Muscle layer of duodenum (tissue), 2 donors: ENCODE measurements around the gene MRPL20.
A peak's percentile ranks its signal among the peaks of the same experiment; 100 is the strongest.
"Not testable (repeated sequence)": the region's sequence is repeated elsewhere in the genome, so short reads cannot be mapped to it uniquely, and the experiment has no call there.

Experiments
- H3K27ac ChIP-seq: one replicate; pipeline ENCODE4 v1.7.0; 2013; ENCODE audit warnings: mild to moderate bottlenecking, low read length
- H3K27me3 ChIP-seq: one replicate; pipeline ENCODE4 v1.7.0; 2013; ENCODE audit warnings: low read depth, mild to moderate bottlenecking, control low read depth, low read length
- H3K36me3 ChIP-seq, 2 donors: one replicate each; pipeline ENCODE4 v1.7.0; 2013; ENCODE audit warnings: low read length in 2 of 2, control low read depth in 1 of 2, mild to moderate bottlenecking in 1 of 2; ENCODE audit not compliant: insufficient read depth in 2 of 2, control insufficient read depth in 1 of 2
- H3K4me1 ChIP-seq, 2 donors: one replicate each; pipeline ENCODE4 v1.7.0; 2013; ENCODE audit warnings: low read length in 2 of 2, mild to moderate bottlenecking in 2 of 2, control low read depth in 1 of 2, moderate library complexity in 1 of 2; ENCODE audit not compliant: insufficient read depth in 2 of 2, control insufficient read depth in 1 of 2
- H3K4me3 ChIP-seq, 2 donors: one replicate each; pipeline ENCODE4 v1.7.0; 2013; ENCODE audit warnings: low read length in 2 of 2, low read depth in 1 of 2, mild to moderate bottlenecking in 1 of 2
- H3K9me3 ChIP-seq, 2 donors: one replicate each; pipeline ENCODE4 v1.7.0; 2013; ENCODE audit warnings: low read length in 2 of 2, control low read depth in 1 of 2, mild to moderate bottlenecking in 1 of 2; ENCODE audit not compliant: control insufficient read depth in 1 of 2
- donor health status: healthy.

The MRPL20 gene

DNA sequence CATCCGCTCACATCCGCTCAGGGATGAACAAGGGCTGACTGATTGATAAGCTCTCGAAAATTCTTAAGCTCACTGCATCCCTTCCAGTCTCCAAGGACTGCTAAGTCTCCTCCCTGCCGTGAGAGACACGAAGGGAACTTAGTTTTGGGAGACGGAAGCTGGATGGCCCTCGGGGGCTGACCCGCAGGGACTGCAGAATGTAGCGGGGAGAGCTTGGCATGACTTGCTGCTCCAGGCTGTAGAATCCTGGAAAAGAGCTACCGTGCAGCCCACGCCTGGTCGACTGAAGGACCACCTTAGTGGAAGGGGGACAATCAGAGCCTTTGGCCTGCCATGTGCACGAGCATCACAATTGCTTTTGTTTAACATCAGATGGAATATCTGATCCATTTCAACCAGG, 8.7 kb upstream of the MRPL20 start:
- H3K27ac ChIP-seq, result no peak overlapping the region
- H3K36me3 ChIP-seq, result no peaks in the 10 kb centered on the region
- no peaks in the 10 kb centered on the region for H3K27me3 ChIP-seq
- H3K9me3 ChIP-seq, result no peaks in the 10 kb centered on the region
- peaks cover 0 to 8% of the 10 kb centered on the region in 2 donors for H3K4me1 ChIP-seq
- no peak overlapping the region for H3K4me3 ChIP-seq

DNA sequence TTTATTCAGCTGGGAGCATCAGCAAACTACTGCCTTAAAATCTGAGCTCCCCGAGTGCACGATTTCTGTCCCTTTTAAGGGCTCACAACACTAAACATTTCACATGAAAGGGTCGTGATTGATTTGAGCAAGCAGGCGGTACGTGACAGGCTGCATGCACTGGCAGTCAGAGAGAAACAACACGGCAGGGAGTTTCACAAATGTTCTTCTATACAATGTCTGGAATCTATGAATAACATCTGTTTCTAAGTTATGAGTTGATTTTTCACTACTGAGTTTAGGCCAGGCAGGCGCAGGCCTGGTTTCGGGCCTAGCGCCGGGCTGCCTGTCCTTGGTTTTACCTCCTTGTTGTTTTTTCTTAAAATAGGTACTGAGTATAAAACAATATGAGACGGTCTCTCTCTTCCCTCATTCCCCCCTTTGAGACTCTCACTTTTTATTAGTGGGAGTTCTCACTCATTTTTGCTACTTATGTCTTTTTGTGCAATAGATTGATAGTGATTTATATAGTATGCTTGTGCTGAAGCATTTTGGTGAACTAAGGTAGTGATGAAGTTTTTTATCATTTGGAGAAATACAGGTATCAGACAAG, 5.3 kb upstream of the MRPL20 start:
- H3K4me3 ChIP-seq, H3K9me3 ChIP-seq, H3K27ac ChIP-seq, H3K36me3 ChIP-seq, H3K27me3 ChIP-seq: not testable (repeated sequence)
- H3K4me1 ChIP-seq, result peaks cover 4 to 14% of the 10 kb centered on the region in 2 donors

DNA sequence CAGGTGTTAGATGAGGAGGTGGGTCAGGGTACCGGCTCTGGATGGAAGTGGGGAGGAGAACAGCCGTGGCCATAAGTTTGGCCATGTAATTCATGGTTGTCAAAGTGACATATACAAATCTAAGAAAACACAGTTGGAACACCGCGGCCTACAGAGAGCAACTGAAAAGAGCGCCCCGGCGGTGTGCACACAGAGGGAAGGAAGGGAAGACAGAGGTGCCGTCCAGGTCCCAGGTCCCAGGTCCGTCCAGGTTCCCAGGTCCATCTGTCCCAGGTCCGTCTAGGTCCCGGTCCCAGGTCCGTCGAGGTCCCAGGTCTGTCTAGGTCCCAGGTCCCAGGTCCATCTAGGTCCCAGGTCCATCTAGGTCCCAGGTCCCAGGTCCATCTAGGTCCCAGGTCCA, 4.5 kb upstream of the MRPL20 start:
- no peaks in the 10 kb centered on the region for H3K27me3 ChIP-seq
- no peak overlapping the region for H3K27ac ChIP-seq
- H3K36me3 ChIP-seq, result no peaks in the 10 kb centered on the region
- H3K4me1 ChIP-seq, result peaks cover 4 to 16% of the 10 kb centered on the region in 2 donors
- no peak overlapping the region for H3K4me3 ChIP-seq
- H3K9me3 ChIP-seq, result no peaks in the 10 kb centered on the region

DNA sequence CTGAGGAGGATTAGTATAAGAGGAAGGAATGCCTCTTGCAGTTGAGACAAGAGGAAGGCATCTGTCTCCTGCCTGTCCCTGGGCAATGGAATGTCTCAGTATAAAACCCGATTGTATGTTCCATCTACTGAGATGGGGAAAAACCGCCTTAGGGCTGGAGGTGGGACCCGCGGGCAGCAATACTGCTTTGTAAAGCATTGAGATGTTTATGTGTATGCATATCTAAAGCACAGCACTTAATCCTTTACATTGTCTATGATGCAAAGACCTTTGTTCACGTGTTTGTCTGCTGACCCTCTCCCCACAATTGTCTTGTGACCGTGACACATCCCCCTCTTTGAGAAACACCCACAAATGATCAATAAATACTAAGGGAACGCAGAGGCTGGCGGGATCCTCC, 3.1 kb upstream of the MRPL20 start:
- H3K4me1 ChIP-seq, result peaks cover 14 to 30% of the 10 kb centered on the region in 2 donors
- H3K27ac ChIP-seq, H3K27me3 ChIP-seq, H3K4me3 ChIP-seq, H3K36me3 ChIP-seq, H3K9me3 ChIP-seq: not testable (repeated sequence)

DNA sequence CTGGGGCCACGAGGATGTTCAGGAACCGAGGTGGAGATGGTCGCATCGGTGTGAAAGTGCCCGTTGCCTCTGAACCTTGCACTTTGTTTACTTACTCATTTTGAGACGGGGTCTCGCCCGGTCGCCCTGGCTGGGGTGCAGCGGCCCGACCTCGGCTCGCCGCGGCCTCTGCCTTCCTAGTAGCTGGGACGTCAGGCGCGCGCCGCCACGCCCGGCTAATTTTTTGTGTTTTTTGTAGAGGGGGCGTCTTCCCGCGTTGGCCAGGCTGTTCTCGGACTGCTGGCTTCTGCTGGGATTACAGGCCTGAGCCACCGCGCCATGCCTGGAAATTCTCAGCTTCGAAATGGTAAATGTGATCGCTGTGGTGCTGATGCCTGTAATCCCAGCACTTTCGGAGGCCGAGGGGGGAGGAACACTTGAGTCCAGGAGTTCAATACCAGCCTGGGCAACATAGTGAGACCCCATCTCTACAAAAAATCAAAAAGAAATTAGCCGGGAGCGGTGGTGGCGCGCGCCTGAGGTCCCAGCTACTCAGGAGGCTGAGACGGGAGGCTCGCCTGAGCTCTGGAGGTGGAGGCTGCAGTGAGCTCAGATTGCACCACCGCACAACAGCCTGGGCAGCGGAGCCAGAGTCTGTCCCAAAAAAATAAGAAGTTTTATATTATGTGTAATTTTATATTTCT, 684 bp upstream of the MRPL20 start:
- Histone ChIP-seq H3K27ac (peak overlapping the region; percentile 80), H3K4me1 (peaks cover 14 to 32% of the 10 kb centered on the region in 2 donors), H3K36me3 (peaks cover 13 to 24% of the 10 kb centered on the region in 2 donors), H3K4me3 (peak overlapping the region; percentile 79 to 98), H3K9me3 (no peaks in the 10 kb centered on the region), H3K27me3 (no peaks in the 10 kb centered on the region)

DNA sequence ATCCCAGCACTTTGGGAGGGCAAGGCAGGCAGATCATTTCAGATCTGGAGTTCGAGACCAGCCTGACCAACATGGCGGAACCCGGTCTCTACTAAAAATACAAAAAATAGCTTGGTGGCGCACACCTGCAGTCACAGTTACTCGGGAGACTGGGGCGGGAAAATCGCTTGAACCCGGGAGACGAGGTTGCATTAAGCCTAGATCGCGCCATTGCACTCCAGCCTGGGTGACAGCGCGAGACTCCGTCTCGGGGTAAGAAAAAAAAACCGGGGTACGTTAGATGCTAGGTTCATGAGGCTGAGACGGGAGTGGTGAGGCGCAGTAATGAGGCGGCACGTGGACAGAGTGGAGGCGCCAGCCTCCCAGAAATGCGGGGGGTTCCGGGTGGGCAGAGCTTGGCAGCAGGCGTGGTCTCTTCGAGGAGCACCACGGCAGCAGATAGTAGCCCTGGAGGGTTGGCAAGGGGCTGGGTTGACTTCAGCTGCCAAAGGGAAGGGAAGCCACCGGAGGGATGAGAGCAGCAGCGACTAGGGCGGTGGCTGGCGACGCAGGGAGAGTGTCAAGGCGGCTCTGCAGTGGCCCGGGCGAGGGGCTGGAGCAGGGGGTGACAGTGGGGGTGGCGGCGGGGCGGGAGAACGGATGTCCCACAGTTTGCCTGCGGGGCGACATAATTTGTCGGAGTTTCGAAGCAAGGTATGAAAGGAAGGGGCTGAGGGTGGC, 832 bp downstream of the MRPL20 start:
- Histone ChIP-seq H3K36me3 (peaks cover 26 to 40% of the 10 kb centered on the region in 2 donors), H3K4me1 (peaks cover 14 to 32% of the 10 kb centered on the region in 2 donors)

DNA sequence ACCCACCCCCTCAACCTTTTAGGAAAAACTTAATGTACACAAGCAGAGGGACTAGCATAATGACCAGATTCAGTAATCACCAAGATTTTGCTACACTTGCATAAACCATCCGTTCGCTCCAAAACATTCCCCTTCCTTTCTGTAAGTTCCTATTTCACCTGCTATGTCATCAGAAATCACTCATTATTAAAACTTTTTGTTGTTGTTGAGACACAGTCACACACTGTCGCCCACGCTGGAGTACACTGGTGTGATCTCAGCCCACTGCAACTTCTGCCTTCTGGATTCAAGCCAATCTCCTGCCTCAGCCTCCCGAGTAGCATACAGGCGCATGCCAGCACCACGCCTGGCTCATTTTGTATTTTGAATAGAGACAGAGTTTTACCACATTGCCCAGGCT, 3.4 kb downstream of the MRPL20 start:
- Histone ChIP-seq H3K27ac (no peak overlapping the region), H3K27me3 (no peaks in the 10 kb centered on the region), H3K4me3 (no peak overlapping the region), H3K9me3 (no peaks in the 10 kb centered on the region), H3K36me3 (peaks cover 26 to 48% of the 10 kb centered on the region in 2 donors), H3K4me1 (peaks cover 24 to 41% of the 10 kb centered on the region in 2 donors)

More for the DNA sequence above, 832 bp downstream of the MRPL20 start:
- Histone ChIP-seq H3K27ac (peak overlapping the region; percentile 80), H3K9me3 (no peaks in the 10 kb centered on the region), H3K4me3 (peak overlapping the region; percentile 79 to 98), H3K27me3 (no peaks in the 10 kb centered on the region)

DNA sequence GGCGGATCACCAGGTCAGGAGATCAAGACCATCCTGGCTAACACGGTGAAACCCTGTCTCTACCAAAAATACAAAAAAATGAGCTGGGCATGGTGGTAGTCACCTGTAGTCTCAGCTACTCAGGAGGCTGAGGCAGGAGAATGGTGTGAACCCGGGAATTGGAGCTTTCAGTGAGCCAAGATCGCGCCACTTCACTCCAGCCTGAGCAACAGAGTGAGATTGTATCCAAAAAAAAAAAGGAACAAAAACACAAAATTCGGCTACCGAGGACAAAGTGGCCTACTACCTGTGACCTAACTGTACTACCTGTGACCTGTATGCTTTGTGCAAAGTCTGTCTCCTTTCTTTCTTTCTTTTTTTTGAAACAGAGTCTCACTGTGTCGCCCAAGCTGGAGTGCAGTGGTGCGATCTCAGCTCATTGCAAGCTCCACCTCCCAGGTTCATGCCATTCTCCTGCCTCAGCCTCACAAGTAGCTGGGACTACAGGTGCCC, 4.1 kb downstream of the MRPL20 start:
- H3K36me3 ChIP-seq, result peaks cover 26 to 51% of the 10 kb centered on the region in 2 donors

DNA sequence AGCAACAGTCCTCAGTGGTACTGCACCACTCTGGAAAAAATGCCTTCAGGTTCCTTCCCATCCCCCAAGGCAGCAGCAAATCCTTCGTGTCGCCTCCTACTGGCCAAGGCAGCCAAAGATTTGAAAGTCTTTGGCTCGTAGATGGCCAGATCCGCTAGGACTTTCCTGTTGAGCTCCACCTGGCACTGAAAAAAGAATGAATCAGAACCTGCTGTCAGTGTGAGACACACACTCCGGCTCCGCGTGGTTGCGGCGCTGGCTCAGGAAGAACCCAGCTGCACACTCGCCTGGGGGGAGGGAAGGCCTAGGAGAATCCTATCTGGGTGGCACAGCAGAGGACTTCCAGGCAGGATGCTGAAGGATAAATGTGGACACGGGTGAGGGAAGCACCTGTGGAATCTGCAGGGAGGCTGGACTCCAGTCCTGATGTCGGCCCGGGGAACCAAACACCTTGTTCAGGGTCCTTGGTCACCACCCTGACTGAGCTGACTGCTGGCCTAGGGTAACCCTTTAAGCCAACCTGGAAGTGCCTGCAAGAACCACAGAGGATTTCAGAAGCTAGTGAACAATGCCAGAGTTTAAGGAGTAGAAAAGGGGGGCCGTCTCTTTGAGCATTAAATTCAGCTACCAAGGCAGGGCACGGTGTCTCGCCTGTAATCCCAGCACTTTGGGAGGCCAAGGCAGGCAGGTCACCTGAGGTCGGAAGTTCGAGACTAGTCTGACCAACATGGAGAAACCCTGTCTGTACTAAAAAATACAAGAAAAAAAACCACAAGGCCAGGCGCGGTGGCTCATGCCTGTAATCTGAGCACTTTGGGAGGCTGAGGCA, 4.8 kb downstream of the MRPL20 start:
- Histone ChIP-seq H3K9me3 (no peaks in the 10 kb centered on the region), H3K36me3 (peaks cover 28 to 58% of the 10 kb centered on the region in 2 donors), H3K4me1 (peaks cover 28 to 43% of the 10 kb centered on the region in 2 donors), H3K4me3 (no peak overlapping the region), H3K27ac (no peak overlapping the region), H3K27me3 (no peaks in the 10 kb centered on the region)

More for the DNA sequence above, 4.1 kb downstream of the MRPL20 start:
- not testable (repeated sequence) for H3K4me3 ChIP-seq, H3K27me3 ChIP-seq, H3K9me3 ChIP-seq, H3K27ac ChIP-seq
- peaks cover 25 to 40% of the 10 kb centered on the region in 2 donors for H3K4me1 ChIP-seq

DNA sequence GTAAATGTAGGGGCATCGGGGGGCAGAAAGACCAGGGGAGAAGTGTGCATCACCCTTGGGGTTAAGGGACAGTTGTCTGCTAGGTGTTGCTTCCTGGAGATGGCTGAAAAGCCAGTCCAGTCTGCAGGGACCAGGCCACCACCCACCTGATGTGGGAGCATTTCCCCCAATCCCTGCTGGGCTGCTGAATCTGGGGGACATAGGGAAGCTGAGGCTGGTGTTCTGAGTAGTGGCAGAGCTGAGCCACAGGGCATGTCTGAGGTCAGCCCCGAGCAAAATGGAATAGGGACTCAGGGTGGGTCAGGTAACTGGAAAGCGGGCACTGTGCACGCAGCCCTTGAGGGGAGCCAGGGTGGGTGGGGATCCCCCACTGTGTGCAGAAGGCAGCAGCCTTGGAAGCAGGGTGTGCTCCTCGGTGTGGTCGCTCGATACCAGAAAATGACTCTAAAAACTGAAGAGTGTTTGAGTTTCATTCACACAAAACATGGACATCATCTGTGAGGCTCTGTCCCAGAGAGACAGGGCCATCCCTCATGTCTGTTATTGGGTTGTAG, 5.6 kb downstream of the MRPL20 start:
- Histone ChIP-seq H3K9me3 (no peaks in the 10 kb centered on the region), H3K4me3 (no peak overlapping the region), H3K27me3 (no peaks in the 10 kb centered on the region), H3K27ac (no peak overlapping the region), H3K36me3 (peaks cover 32 to 63% of the 10 kb centered on the region in 2 donors), H3K4me1 (peaks cover 28 to 42% of the 10 kb centered on the region in 2 donors)
